NCI-H774 (cell line): ENCODE results near the gene ROBO4.

Experiments
- DNase-seq: peaks from one replicate; lab custom pipeline; 2025; lab: John Stamatoyannopoulos, UW

The ROBO4 gene

GRCh38 chr11:124889191-124890091 is 8.2 kb downstream of the ROBO4 start:
- no peak for DNase-seq

- no peak for DNase-seq
These were observed 10.0 kb downstream of the ROBO4 start for GRCh38 chr11:124887667-124888013.

GRCh38 chr11:124886978-124887666 is 10.5 kb downstream of the ROBO4 start:
- DNase-seq = no peak

- DNase-seq = no peak
These were observed 11.2 kb downstream of the ROBO4 start for GRCh38 chr11:124886476-124886875.

GRCh38 chr11:124884869-124885479 is 12.7 kb downstream of the ROBO4 start:
- no peak for DNase-seq

GRCh38 chr11:124884340-124884739 is 13.3 kb downstream of the ROBO4 start:
- DNase-seq = no peak

GRCh38 chr11:124882339-124883071 is 15.2 kb downstream of the ROBO4 start:
- no peak for DNase-seq

- no peak for DNase-seq
These were observed 16.7 kb downstream of the ROBO4 start for GRCh38 chr11:124880958-124881357.

GRCh38 chr11:124880290-124880611 is 17.4 kb downstream of the ROBO4 start:
- no peak for DNase-seq

GRCh38 chr11:124879493-124880289 is 18.0 kb downstream of the ROBO4 start:
- no peak for DNase-seq

- DNase-seq = no peak
These were observed 18.7 kb downstream of the ROBO4 start for GRCh38 chr11:124878759-124879492.

GRCh38 chr11:124877910-124878758 is 19.5 kb downstream of the ROBO4 start:
- no peak for DNase-seq

- DNase-seq = no peak
These were observed 20.1 kb downstream of the ROBO4 start for GRCh38 chr11:124877631-124877909.

- no peak for DNase-seq
These were observed 20.6 kb downstream of the ROBO4 start for GRCh38 chr11:124876818-124877630.

GRCh38 chr11:124875943-124876817 is 21.5 kb downstream of the ROBO4 start:
- DNase-seq = peak; percentile 88

- DNase-seq = no peak
These were observed 22.3 kb downstream of the ROBO4 start for GRCh38 chr11:124875401-124875800.

GRCh38 chr11:124874571-124875255 is 23.0 kb downstream of the ROBO4 start:
- no peak for DNase-seq

- no peak for DNase-seq
These were observed 23.7 kb downstream of the ROBO4 start for GRCh38 chr11:124873951-124874350.
